NCI-H446 (cell line): ENCODE data around the gene EDAR.

Experiments used
- DNase-seq, 2 experiments: peaks; one replicate each; lab custom pipeline; 2025; lab: John Stamatoyannopoulos, UW

Gene EDAR

DNA sequence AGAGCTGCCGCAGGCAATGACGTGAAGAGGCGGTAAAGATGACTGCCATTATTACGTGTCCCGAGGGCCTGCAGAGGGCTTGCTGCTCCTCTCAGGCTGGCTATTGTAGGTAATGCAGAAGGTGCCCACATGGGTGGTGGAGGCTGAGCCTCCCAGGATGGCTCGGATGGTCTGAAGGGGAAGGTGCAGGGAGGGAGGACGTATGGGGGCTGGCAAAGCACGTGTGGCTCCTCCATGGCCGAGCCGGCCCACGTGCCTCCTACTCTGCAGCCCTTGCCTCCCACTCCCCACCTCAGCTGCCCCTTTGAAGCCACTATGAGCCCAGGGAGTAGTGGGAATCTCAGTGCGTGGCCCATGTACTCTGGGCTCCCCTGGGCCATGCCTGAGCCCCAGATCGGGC lies 48.9 kb downstream of the EDAR start:
- no peak for DNase-seq

DNA sequence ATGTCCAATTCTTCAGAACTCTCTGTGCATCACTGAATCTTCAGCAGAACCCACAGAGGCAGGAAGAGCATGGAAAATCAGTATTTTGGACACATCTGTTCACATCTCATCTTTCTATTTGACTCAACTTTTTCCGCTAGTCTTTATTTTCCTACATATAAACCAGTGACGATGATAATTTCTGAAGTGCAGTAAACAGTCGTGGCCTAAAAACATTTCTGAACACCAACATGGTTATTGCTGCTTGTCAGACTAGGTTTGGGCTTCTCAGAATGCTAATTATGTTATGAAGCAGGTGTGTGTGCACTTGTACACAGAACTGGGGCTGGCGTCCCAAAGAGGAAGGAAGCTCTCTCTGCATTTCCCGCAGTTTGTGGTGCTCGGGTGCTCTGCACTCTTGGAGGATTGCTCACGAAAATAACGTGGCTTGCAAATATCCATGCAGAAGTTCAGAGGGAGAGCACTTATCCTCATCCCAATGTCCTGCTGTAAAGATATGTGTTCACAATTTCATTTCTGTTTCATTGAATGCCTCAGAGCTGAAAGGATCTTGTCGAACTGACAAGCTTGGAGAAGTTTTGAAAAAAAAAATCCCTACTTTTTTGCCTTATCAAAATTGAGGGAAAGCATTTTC lies 50.8 kb downstream of the EDAR start:
- no peak for DNase-seq

- no peak for DNase-seq
Observed at GRCh38 chr2:108937367-108938017, 51.5 kb downstream of the EDAR start.

DNA sequence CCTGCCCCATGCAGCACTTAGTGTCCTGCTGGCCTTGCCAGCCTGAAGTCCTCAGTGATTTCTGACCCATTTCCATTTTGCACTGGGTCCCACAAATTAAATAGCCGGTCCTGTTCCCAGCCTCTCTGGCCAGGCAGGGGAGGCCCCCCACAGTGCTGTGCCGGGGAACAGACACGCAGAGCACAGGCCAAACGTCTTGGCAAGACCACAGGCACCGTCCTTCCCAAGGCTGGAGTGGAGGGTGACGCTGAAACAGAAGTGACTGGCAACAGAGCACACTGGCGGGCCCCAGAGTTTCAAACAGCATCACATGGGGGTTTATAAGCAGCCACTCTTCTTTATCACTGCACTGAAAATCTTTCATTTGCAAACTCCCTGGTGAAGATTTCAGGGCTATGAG lies 52.2 kb downstream of the EDAR start:
- no peak for DNase-seq

DNA sequence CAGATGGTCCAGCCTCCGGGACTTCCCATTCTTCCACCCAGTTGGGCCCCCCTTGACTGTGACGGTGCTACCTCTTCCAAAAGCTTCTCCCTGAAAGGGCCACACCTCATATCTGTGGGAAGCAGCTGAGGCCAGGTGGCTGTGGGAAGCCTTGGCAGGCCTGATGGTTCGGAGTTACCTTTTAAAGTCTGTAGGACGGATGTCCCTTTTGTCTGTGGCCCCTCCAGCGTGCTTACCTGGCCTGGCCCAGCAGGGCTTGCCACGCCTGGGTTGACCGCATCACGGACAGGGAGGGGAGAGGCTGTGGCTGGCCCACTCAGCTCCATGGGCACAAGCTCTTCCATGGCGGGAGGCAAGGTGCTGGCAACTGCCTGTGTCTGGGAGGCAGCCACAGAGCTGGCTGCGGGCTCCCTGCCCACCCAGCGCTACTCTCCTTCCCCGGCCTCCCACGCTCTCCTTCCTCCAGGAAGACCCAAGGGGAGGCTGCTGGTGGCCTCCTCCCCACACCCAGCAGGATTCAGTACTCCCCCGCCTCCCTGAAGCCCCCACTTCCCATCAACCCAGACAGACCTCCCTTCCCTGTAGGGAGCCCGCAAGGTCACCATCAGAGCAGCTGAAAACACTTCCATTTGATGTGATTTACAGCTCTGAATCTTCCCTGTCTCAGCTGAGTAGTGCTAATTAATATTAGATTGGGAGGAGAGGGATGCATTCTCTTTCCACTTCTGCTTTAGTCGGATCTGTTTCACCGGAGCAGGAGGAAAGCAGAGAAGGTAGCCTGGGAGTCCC lies 52.8 kb downstream of the EDAR start:
- DNase-seq = no peak

DNA sequence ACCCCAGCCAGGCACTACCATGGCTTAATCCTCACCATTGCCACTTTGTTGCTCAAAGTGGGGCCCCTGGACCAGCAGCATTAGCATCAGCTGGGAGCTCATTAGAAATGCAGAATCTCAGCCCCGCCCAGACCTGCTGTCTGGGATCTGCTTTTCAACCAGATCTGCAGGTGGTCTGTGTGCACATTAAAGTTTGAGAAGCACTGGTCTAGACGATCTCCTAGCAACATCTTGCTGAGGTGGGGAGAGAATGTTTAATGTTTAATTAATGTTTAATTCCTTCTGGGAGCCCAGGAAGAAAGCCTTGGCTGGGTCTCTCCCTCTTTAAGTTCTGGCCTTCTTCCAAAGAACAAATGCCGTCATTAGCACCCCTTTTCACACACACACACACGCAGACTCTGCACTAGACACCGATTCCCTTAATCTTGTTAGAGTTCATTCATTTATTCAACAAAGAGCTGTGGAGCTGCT lies 53.7 kb downstream of the EDAR start:
- no peak for DNase-seq

GRCh38 chr2:108934583-108935245 lies 54.3 kb downstream of the EDAR start:
- no peak for DNase-seq

- DNase-seq = no peak
Observed at GRCh38 chr2:108934151-108934550, 54.9 kb downstream of the EDAR start.

DNA sequence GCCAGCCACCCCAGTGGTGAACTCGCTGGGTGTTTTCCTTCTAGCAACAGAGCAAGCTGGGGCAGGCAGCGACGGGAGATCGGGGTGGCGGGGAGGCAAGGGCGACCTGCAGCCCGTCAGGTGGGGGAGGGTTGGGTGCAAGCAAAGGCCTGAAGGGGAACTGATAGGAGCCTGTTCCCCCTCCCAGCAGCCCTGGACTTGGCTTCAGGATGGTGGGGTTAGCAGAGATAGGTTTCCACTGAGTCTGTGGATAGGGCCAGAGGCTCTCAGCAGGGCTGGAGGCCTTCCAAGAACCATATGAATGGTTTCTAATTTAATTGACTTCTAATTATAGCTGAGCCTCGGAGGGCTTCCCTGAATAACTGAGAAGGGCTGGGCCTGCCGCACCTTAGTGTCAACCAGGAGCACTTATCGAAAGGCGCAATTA lies 55.3 kb downstream of the EDAR start:
- DNase-seq = peak in 1 of 2 experiments; percentile 27

GRCh38 chr2:108932736-108933332 lies 56.2 kb downstream of the EDAR start:
- no peak for DNase-seq

- DNase-seq = no peak
Observed at GRCh38 chr2:108931372-108931771, 57.6 kb downstream of the EDAR start.

DNA sequence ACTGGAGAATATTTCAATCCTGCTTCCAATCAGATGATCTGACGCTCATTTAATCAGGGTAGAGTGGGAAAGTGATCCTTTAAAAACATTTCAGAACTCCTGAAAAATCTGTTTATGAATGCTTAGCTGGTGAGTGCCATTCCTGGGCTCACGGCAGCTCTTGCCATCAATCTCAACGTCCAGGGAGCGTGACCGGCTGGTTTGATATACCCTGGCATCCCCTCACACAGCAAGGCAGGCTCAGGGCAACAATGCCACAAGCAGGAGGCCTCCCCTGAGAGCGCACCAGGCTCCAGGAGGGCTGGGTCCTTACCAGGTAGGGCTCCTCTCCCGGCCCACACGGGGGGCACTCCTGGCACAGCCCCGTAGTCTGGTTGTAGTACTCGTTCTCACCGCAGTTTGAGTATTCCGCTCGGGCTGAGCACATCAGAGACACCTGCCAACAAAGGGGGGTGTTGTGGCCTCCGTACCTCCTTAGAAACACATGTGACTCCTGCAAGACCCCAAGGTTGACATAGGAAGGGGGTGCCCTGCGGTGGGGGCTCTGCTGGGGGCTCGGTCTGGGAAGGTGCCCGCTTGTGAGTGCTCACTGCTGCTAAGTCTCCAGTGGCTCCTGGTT lies 59.1 kb downstream of the EDAR start:
- DNase-seq = no peak

DNA sequence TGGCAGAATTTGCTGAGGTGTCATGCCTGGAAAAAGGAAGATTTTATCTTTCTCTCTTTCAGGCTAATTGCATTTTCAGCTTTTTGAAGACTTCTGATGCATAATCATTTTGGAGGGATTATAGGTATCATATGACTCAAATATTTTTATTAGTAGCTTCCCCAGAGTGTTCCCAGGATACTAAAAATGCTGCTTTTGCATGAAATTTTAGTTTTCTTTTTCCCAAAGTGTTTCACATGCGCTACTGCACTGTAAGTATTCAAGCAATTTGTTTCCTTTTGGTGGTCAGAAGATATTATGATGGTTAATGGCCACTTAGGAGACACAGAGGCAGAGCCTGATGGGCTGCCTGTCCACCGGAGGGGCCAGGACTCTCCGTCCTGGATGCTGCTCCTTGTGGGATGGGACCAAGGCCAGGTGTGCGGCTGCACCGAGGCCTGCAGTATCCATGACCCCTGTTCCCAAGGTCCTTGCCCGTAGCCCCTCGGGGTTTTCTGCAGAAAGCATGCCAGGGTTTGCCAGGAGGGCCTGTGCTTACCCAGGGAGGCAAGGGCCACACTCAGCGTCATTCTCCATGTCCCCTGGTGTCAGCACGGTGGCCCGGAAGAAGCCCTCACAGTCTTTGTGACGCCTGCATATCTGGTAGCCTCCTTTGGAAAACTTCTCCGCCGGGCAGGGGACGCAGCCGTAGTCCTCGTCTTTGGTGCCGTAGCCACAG lies 60.2 kb downstream of the EDAR start:
- DNase-seq = no peak

DNA sequence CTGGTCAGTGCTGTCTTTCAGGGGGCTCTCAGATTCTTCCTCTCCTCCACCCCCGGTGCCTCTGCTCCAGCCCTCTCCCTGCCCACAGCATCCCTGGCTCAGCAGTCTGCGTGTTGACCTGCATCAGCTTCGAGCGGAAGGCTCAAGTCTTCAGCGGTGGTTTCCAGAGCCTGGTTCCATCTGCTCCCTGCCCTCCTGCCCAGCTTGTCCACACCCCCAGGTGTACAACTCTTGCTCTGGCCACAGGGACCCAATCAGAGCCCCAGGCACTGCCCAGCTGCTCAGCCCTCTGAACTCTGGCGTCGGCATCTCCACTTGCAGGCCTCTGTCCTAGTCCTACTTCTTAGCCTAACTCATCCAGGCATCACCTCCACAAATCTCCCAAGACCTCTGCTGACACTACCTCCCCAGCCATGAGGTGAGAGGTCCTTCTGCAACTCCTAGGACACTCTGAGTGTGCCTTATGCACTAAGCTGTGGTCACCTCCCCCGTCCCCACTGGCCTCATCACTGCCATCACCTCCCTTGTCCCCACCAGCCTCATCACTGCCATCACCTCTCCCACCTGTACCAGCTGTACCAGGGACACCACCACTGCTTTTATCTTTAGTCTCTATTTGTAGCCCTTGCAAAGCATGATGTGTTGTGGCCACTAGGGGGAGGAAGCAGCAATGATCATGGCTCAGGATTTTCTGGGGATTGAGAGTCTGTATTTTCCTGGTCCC lies 60.9 kb downstream of the EDAR start:
- DNase-seq = peak in 1 of 2 experiments; percentile 40

DNA sequence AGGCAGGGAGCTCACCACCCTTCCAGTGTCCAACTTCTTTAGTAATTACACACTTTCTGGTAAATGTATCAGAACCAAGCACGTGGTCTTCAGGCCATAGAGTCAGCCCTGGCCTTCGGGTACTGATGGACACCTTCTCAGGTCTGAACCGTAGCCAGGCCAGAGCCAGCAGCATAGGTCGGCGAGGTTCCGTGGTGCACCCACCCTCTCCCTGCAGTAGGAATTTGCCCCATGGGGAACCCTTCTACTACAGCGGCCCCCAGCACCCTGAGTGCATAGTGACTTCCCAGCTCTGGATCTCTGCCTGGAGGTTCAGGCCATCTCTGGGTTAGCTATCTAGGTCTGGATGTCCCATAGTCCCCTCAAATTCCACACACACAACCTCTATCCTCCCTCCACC lies 61.6 kb downstream of the EDAR start:
- DNase-seq = no peak

DNA sequence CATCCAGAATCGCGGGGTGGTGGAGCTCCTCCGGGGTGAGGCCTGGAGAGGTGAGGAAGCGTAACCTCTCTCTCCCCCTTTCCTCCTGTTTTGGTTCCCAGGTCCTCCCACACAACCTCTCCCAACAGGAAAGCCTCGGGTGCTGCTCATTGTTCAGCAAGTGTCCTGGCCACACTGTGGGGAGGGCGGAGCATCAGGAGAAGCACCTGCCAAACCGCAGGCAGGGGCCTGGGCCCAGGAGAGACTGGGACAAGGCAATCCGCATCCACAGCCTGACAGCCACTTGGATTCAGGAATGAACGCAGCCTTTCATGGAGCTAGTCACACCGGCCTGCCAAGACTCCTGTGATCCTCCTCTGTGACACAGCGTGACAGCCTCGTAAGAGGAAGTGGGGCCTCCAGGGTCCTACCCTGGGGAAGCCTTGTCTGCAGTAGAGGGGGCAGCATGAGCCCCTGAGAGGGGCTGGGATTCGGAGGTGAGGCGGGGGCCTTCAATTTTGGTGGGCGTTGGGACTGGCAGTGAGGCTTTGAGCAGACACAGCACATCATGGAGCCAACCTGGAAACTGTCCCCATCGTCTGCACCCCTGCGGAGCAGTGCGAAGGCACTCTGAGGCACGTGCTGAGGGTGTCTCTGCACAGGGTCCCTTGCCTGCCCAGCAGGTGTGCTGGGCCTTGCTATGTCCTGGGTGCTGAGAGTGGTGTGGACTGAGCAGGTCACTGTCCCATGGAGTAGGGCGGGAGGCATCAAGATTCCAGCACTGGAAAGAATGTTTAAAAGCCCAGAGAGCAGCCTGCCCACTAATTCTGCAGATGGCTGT lies 62.2 kb downstream of the EDAR start:
- DNase-seq = no peak

DNA sequence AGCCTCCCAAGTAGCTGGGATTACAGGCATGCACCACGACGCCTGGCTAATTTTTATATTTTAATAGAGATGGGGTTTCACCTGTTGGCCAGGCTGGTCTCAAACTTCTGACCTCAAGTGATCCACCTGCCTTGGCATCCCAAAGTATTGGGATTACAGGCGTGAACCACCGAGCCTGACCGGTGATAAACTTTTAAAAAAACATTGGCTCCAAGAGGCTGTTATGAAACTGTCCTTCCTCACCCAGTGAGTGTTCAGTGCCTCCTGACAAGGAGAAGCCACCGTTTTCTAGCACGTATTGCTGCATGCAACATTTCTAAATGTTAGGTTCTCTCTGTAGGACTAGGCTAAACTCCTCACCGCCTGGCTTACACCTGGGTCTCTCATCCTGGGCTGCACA lies 63.3 kb downstream of the EDAR start:
- DNase-seq = no peak

GRCh38 chr2:108925286-108925685 lies 63.7 kb downstream of the EDAR start:
- DNase-seq = no peak

DNA sequence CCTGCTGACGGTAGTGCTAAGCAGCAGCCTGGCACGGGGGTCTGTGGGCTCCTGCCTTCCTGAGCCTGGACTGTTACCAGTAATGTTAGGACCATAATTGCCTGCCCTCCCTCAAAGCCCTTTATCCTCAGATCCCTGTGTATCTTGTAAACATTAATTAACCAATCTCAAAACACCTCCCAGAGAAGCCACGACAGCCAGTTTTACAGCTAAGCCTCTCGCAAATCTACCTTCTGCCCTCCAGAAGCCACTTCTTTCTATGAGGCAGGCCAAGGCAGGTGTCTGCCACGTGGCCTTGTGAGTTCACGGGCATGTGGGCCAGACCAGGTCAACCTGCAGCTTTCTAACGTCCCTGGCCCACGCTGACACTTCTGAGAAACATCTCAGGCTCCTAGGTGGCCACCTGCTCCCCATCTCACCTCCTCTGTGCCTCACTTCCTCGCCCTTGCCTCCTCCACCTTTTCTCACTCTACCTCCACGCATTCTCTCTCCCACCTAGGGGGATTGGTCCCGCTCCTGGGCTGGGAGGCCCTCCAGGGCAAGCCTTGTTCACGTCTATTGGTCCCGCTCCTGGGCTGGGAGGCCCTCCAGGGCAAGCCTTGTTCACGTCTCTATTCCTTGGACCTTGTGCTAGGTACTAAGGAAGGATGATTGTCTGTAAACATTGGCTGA lies 64.3 kb downstream of the EDAR start:
- DNase-seq = no peak
